IMR-90 (cell line): Measurements from ENCODE around the gene CANX. TPM values are rescaled to one million over a fixed set of nuclear protein-coding genes. Genes with fewer than 3 reads are reported as not detected.

ENCODE experiments used
- ATAC-seq: fragments of 200-7000 bp; cut with Tn5 transposase; 2 replicates; pipeline ENCODE4 v1.9.1; 2020; ENCODE audit warnings: low read depth, mild to moderate bottlenecking, moderate library complexity
- BruUV-seq: library from RNA; stranded (reverse); fragments of 400-500 nt; replicated peaks from 2 replicates; lab custom pipeline; 2021; lab: Mats Ljungman, UMichigan
- CTCF ChIA-PET: fragments of 300-600 bp; formaldehyde crosslinking; extraction: SDS; loops from one replicate; lab custom pipeline; 2021; ENCODE audit warnings: antibody characterized with exemption; lab: Yijun Ruan, JAX
- POLR2A ChIA-PET: fragments of 300-600 bp; sonication (Branson Sonifier 250); formaldehyde crosslinking; loops from one replicate; lab custom pipeline; 2022; ENCODE audit warnings: antibody characterized with exemption; ENCODE audit not compliant: unreplicated experiment; lab: Charles Lee
- DNase-seq: peaks from one replicate; pipeline ENCODE4 v3.0.0; 2013
- H2AFZ ChIP-seq: replicated peaks from 2 replicates; pipeline ENCODE3; 2013; ENCODE audit warnings: low read length, mild to moderate bottlenecking; ENCODE audit not compliant: poor library complexity
- H2AK5ac ChIP-seq: 2 replicates; pipeline ENCODE4 v1.6.1; 2013; ENCODE audit warnings: low read depth, low read length, inconsistent platforms
- H2AK9ac ChIP-seq: replicated peaks from 2 replicates; pipeline ENCODE3; 2013; ENCODE audit warnings: mild to moderate bottlenecking, low read depth, low read length, moderate library complexity; ENCODE audit not compliant: poor library complexity
- H2BK120ac ChIP-seq: 2 replicates; pipeline ENCODE4 v1.6.1; 2013; ENCODE audit warnings: low read depth, low read length, inconsistent platforms
- H2BK15ac ChIP-seq: 3 replicates; pipeline ENCODE4 v1.6.1; 2013; ENCODE audit warnings: low read depth, low read length, inconsistent platforms
- H2BK20ac ChIP-seq: 2 replicates; pipeline ENCODE4 v1.6.1; 2013; ENCODE audit warnings: low read depth, mild to moderate bottlenecking, inconsistent platforms, low read length, moderate library complexity
- H2BK5ac ChIP-seq: 2 replicates; pipeline ENCODE4 v1.6.1; 2013; ENCODE audit warnings: mild to moderate bottlenecking, low read depth, low read length, inconsistent platforms; ENCODE audit not compliant: poor library complexity, severe bottlenecking
- H3K14ac ChIP-seq: replicated peaks from 2 replicates; pipeline ENCODE4 v1.6.1; 2013; ENCODE audit warnings: low read depth, low read length, inconsistent platforms
- H3K18ac ChIP-seq: 2 replicates; pipeline ENCODE4 v1.6.1; 2013; ENCODE audit warnings: low read depth, low read length, control low read depth
- H3K23ac ChIP-seq: 2 replicates; pipeline ENCODE4 v1.6.1; 2013; ENCODE audit warnings: low read depth, low read length, inconsistent platforms
- H3K27ac ChIP-seq: 2 replicates; pipeline ENCODE4 v1.5.1; 2013; ENCODE audit warnings: mild to moderate bottlenecking, control low read depth, low read length; ENCODE audit not compliant: insufficient read depth
- H3K27me3 ChIP-seq: 2 replicates; pipeline ENCODE4 v1.6.1; 2013; ENCODE audit warnings: low read length; ENCODE audit not compliant: control insufficient read depth, insufficient read depth
- H3K36me3 ChIP-seq: 2 replicates; pipeline ENCODE4 v1.6.1; 2013; ENCODE audit warnings: low read length, mixed read lengths; ENCODE audit not compliant: control insufficient read depth, insufficient read depth
- H3K4ac ChIP-seq: 2 replicates; pipeline ENCODE4 v1.6.1; 2013; ENCODE audit warnings: low read depth, low read length, inconsistent platforms
- H3K4me1 ChIP-seq: 2 replicates; pipeline ENCODE4 v1.6.1; 2013; ENCODE audit warnings: low read length, mixed read lengths; ENCODE audit not compliant: control insufficient read depth, insufficient read depth
- H3K4me2 ChIP-seq: 2 replicates; pipeline ENCODE4 v1.6.1; 2013; ENCODE audit warnings: low read depth, mild to moderate bottlenecking, control low read depth, low read length, moderate library complexity
- H3K4me3 ChIP-seq: 2 replicates; pipeline ENCODE4 v1.5.1; 2013; ENCODE audit warnings: low read depth, mild to moderate bottlenecking, control low read depth, low read length, moderate library complexity; ENCODE audit not compliant: insufficient read depth
- H3K56ac ChIP-seq: 2 replicates; pipeline ENCODE4 v1.6.1; 2013; ENCODE audit warnings: low read length, inconsistent platforms; ENCODE audit not compliant: insufficient read depth; ENCODE audit errors: extremely low read depth
- H3K79me1 ChIP-seq, 2 experiments: 2 replicates each; pipeline ENCODE4 v1.6.1; 2013; ENCODE audit warnings: low read length in 2 of 2, inconsistent platforms in 1 of 2, low read depth in 1 of 2
- H3K9ac ChIP-seq: 2 replicates; pipeline ENCODE4 v1.6.1; 2013; ENCODE audit warnings: low read depth, low read length, control low read depth
- H3K9me1 ChIP-seq: 2 replicates; pipeline ENCODE4 v1.6.1; 2013; ENCODE audit warnings: low read length, inconsistent platforms; ENCODE audit not compliant: insufficient read depth
- H3K9me3 ChIP-seq: 2 replicates; pipeline ENCODE4 v1.6.1; 2013; ENCODE audit warnings: low read length; ENCODE audit not compliant: control insufficient read depth, insufficient read depth
- H4K20me1 ChIP-seq: 2 replicates; pipeline ENCODE4 v1.6.1; 2013; ENCODE audit warnings: low read length, inconsistent platforms; ENCODE audit not compliant: insufficient read depth
- H4K5ac ChIP-seq: 2 replicates; pipeline ENCODE4 v1.6.1; 2013; ENCODE audit warnings: mild to moderate bottlenecking, low read depth, low read length, control low read depth
- H4K8ac ChIP-seq, 2 experiments: 2 replicates each; pipeline ENCODE4 v1.6.1; 2013; ENCODE audit warnings: low read depth in 2 of 2, low read length in 2 of 2, control low read depth in 1 of 2, inconsistent platforms in 1 of 2
- H4K91ac ChIP-seq: 2 replicates; pipeline ENCODE4 v1.6.1; 2013; ENCODE audit warnings: low read depth, low read length, inconsistent platforms; ENCODE audit not compliant: insufficient read depth
- BHLHE40 ChIP-seq: fragments of 150-350 bp; IDR thresholded peaks from 2 replicates; pipeline ENCODE4 v1.6.1; 2016; ENCODE audit warnings: mild to moderate bottlenecking, low read depth, low read length
- CEBPB ChIP-seq: IDR thresholded peaks from 2 replicates; pipeline ENCODE4 v1.6.1; 2012; ENCODE audit warnings: low read depth, low read length, improper control_type of control experiment
- FOS ChIP-seq: fragments of 150-350 bp; IDR thresholded peaks from 2 replicates; pipeline ENCODE4 v1.6.1; 2016; ENCODE audit warnings: low read depth, low read length
- MXI1 ChIP-seq: IDR thresholded peaks from 2 replicates; pipeline ENCODE4 v1.6.1; 2012; ENCODE audit warnings: low read depth, mild to moderate bottlenecking, low read length, moderate library complexity, borderline replicate concordance
- NFE2L2 ChIP-seq: fragments of 150-350 bp; IDR thresholded peaks from 2 replicates; pipeline ENCODE4 v1.6.1; 2016; ENCODE audit warnings: low read depth, mild to moderate bottlenecking, low read length
- POLR2A ChIP-seq: IDR thresholded peaks from 2 replicates; pipeline ENCODE4 v1.6.1; 2012; ENCODE audit warnings: mild to moderate bottlenecking, low read depth, low read length
- RCOR1 ChIP-seq: IDR thresholded peaks from 2 replicates; pipeline ENCODE4 v1.6.1; 2012; ENCODE audit warnings: mild to moderate bottlenecking, low read length, improper control_type of control experiment; ENCODE audit not compliant: insufficient replicate concordance
- RFX5 ChIP-seq: IDR thresholded peaks from 2 replicates; pipeline ENCODE4 v1.8.0; 2012; ENCODE audit warnings: low read depth, mild to moderate bottlenecking, low read length, moderate library complexity
- SMC3 ChIP-seq: fragments of 150-350 bp; IDR thresholded peaks from 2 replicates; pipeline ENCODE4 v1.6.1; 2016; ENCODE audit warnings: low read depth, mild to moderate bottlenecking, antibody characterized with exemption, low read length, moderate library complexity
- WGBS, 2 experiments: methylation state at CpG; one replicate each; pipeline versions ENCODE4 v1.1.5 to v1.1.7; 2013; ENCODE audit warnings: missing lambda C conversion rate in 2 of 2; ENCODE audit not compliant: insufficient read length in 1 of 2; ENCODE audit errors: extremely low coverage in 2 of 2; 5-methylcytosine and 5-hydroxymethylcytosine counted together
- dilution Hi-C: fragments of 300-500 bp; cut with HindIII; formaldehyde crosslinking; loops from one replicate; pipeline ENCODE4 v1.14.3; 2018; ENCODE audit warnings: low sequenced_read_pairs; ENCODE audit not compliant: unreplicated experiment
- in situ Hi-C: fragments of 300-500 bp; cut with MboI; formaldehyde crosslinking; loops from 3 replicates; pipeline ENCODE4 v1.14.3; 2019; ENCODE audit warnings: low sequenced_read_pairs, inconsistent platforms, mixed read lengths
- intact Hi-C: fragments of 100-400 bp; cut with micrococcal nuclease; formaldehyde crosslinking; loops from 2 replicates; pipeline ENCODE4 v1.10.0; 2022
- polyA plus RNA-seq, 3 experiments: library from polyadenylated mRNA; depleted of rRNA; stranded (reverse); fragments of >200 nt; gene quantifications; 2 replicates each; pipeline ENCODE4 v1.2.3, GENCODE V29; 2012; ENCODE audit warnings: low replicate concordance in 1 of 3
- total RNA-seq: library from RNA; depleted of rRNA; stranded (reverse); fragments of >200 nt; gene quantifications from 2 replicates; pipeline ENCODE4 v1.2.3, GENCODE V29; 2012
- TF ChIP-seq, protein P1 (sequence below): fragments of 150-350 bp; IDR thresholded peaks from 2 replicates; pipeline ENCODE4 v1.6.1; 2017; ENCODE audit warnings: mild to moderate bottlenecking, antibody characterized with exemption, low read length, low read depth

The CANX gene
- total and polyA plus RNA-seq, 2 of the 4 experiments (the other 2 are of a cell fraction) = 216 to 345 TPM

DNA sequence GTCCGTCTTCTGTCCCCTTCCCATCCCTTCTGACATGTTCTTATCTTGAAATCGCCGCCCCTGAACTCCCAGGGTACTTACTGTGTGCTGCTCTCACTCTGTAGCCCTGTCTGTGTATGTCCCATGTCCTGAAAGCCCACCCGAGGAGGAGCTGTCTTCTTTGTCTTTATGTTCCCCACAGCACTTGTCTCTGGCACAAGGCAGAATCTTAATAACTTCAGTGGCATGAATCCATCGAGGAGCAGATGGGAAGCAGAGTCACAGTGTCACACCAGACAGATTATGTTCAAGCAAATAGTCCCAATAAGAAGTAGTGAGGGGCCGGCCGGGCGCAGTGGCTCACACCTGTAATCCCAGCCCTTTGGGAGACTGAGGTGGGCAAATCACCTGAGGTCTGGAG is 65.3 kb downstream of the CANX start:
- peak overlapping the region; percentile 98 for H2AK5ac ChIP-seq
- peak overlapping the region; percentile 1; the same call in 1 of the 2 replicates for H4K5ac ChIP-seq
- H3K27me3 ChIP-seq = no peaks in the 10 kb centered on the region
- peaks cover 24% of the 10 kb centered on the region for H3K36me3 ChIP-seq
- H3K9me1 ChIP-seq = peaks cover 33% of the 10 kb centered on the region
- 80% methylated on average over 5 of the region's 8 CpGs; no CpG with 5 or more reads in 1 of the 2 experiments for WGBS, 2 experiments
- peak overlapping the region; percentile 49 to 66; a peak in 3 of 4 replicates for H4K8ac ChIP-seq
- TF ChIP-seq POLR2A (no peak), SMC3 (no peak), FOS (no peak), BHLHE40 (no peak), RFX5 (no peak), CEBPB (no peak), NFE2L2 (no peak), MXI1 (no peak), RCOR1 (no peak)
- TF ChIP-seq, protein P1, sequence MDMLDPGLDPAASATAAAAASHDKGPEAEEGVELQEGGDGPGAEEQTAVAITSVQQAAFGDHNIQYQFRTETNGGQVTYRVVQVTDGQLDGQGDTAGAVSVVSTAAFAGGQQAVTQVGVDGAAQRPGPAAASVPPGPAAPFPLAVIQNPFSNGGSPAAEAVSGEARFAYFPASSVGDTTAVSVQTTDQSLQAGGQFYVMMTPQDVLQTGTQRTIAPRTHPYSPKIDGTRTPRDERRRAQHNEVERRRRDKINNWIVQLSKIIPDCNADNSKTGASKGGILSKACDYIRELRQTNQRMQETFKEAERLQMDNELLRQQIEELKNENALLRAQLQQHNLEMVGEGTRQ = no peak
- H2AK9ac ChIP-seq = peak overlapping the region; percentile 63
- no peak overlapping the region for H3K4me3 ChIP-seq
- POLR2A ChIA-PET = no interaction called here
- peak overlapping the region; percentile 17; the same call in 1 of the 2 replicates for H2BK20ac ChIP-seq
- peak overlapping the region; percentile 57 for H2BK5ac ChIP-seq
- peak overlapping the region; percentile 90 for H3K27ac ChIP-seq
- H2AFZ ChIP-seq = peak overlapping the region; percentile 6
- H3K56ac ChIP-seq = no peak overlapping the region; the same call in 1 of the 2 replicates
- ATAC-seq (no peak), DNase-seq (no peak)
- H3K4ac ChIP-seq = peak overlapping the region; percentile 91
- CTCF ChIA-PET = interaction anchor here (1.1 kb wide), 1 partner anchor 21 kb away, joined by 3 read pairs; no protein-coding TSS in a partner anchor
- peak overlapping the region; percentile 96 for H3K23ac ChIP-seq
- no peaks in the 10 kb centered on the region for H3K9me3 ChIP-seq
- in situ Hi-C loops (no loop called here), intact Hi-C loops (no loop called here), dilution Hi-C loops (no loop called here)
- peak overlapping the region; percentile 86 for H3K14ac ChIP-seq
- H3K18ac ChIP-seq = peak overlapping the region; percentile 36; the same call in 1 of the 2 replicates
- H3K4me2 ChIP-seq = peak overlapping the region; percentile 2; the same call in 1 of the 2 replicates
- H2BK15ac ChIP-seq = peak overlapping the region; percentile 36; the same call in 1 of the 3 replicates
- BruUV-seq = no TSS peak
- peaks cover 39% of the 10 kb centered on the region for H3K4me1 ChIP-seq
- peak overlapping the region; percentile 70 for H4K91ac ChIP-seq
- peak overlapping the region; percentile 78 for H2BK120ac ChIP-seq
- peaks cover 40 to 78% of the 10 kb centered on the region in 2 experiments for H3K79me1 ChIP-seq
- H4K20me1 ChIP-seq = peaks cover 50% of the 10 kb centered on the region
- H3K9ac ChIP-seq = peak overlapping the region; percentile 60
